PFSK-1 (cell line): ENCODE measurements around the gene NKRF.

ENCODE experiments used
- POLR2AphosphoS5 ChIP-seq: IDR thresholded peaks from 2 replicates; pipeline ENCODE4 v1.6.1; 2012; ENCODE audit warnings: low read depth, mild to moderate bottlenecking, control low read depth, low read length, moderate library complexity
- SIN3A ChIP-seq: IDR thresholded peaks from 2 replicates; pipeline ENCODE4 v1.6.1; 2012; ENCODE audit warnings: mild to moderate bottlenecking, low read length, moderate library complexity, borderline replicate concordance; ENCODE audit not compliant: insufficient read depth
- TAF1 ChIP-seq: IDR thresholded peaks from 2 replicates; pipeline ENCODE4 v1.6.1; 2012; ENCODE audit warnings: low read length, control low read depth, borderline replicate concordance; ENCODE audit not compliant: insufficient read depth
- TF ChIP-seq, protein P1 (sequence below), 2 experiments: IDR thresholded peaks; 2 replicates each; pipeline versions ENCODE4 v1.6.1 to v1.8.0; 2011 to 2012; ENCODE audit warnings: low read depth in 2 of 2, low read length in 2 of 2, control low read depth in 1 of 2, inconsistent platforms in 1 of 2, mild to moderate bottlenecking in 1 of 2, moderate library complexity in 1 of 2; ENCODE audit not compliant: insufficient read depth in 1 of 2

DNA sequence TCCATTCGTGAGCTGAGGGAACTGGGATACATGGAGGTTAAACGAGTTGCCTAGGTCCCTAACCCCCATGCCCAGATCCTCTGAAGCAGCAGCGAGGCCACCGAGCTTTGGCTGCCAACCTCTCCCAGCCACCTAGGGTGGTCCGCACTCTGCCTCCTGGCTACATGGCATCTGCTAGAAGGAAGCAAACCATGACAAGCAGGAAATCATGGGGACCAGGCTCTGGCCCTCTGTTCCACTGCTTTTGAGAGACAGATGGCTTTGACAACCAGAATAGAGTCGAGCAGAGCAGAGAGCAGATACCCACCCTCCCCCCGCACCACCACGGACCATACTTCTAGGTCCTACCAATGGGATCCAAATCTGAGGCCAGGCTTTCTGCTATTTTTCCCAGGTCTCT lies 37.5 kb upstream of the NKRF start:
- TF ChIP-seq, protein P1, sequence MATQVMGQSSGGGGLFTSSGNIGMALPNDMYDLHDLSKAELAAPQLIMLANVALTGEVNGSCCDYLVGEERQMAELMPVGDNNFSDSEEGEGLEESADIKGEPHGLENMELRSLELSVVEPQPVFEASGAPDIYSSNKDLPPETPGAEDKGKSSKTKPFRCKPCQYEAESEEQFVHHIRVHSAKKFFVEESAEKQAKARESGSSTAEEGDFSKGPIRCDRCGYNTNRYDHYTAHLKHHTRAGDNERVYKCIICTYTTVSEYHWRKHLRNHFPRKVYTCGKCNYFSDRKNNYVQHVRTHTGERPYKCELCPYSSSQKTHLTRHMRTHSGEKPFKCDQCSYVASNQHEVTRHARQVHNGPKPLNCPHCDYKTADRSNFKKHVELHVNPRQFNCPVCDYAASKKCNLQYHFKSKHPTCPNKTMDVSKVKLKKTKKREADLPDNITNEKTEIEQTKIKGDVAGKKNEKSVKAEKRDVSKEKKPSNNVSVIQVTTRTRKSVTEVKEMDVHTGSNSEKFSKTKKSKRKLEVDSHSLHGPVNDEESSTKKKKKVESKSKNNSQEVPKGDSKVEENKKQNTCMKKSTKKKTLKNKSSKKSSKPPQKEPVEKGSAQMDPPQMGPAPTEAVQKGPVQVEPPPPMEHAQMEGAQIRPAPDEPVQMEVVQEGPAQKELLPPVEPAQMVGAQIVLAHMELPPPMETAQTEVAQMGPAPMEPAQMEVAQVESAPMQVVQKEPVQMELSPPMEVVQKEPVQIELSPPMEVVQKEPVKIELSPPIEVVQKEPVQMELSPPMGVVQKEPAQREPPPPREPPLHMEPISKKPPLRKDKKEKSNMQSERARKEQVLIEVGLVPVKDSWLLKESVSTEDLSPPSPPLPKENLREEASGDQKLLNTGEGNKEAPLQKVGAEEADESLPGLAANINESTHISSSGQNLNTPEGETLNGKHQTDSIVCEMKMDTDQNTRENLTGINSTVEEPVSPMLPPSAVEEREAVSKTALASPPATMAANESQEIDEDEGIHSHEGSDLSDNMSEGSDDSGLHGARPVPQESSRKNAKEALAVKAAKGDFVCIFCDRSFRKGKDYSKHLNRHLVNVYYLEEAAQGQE (IDR thresholded peaks at IDR 0.05; ENCODE audit: insufficient read depth in 1 of 2, low read depth in 2 of 2, low read length in 2 of 2) = no peak
- TF ChIP-seq POLR2AphosphoS5 (no peak), TAF1 (no peak), SIN3A (no peak)
